Measurements from ENCODE around the gene SETD1A. TPM values are rescaled to one million over a fixed set of nuclear protein-coding genes. Genes with fewer than 3 reads are reported as not detected.
"Not testable (repeated sequence)": the region's sequence is repeated elsewhere in the genome, so short reads cannot be mapped to it uniquely, and the experiment has no call there.

Gene SETD1A
- total RNA-seq, 1 donor from 2014 or later, result 33.4 TPM

DNA sequence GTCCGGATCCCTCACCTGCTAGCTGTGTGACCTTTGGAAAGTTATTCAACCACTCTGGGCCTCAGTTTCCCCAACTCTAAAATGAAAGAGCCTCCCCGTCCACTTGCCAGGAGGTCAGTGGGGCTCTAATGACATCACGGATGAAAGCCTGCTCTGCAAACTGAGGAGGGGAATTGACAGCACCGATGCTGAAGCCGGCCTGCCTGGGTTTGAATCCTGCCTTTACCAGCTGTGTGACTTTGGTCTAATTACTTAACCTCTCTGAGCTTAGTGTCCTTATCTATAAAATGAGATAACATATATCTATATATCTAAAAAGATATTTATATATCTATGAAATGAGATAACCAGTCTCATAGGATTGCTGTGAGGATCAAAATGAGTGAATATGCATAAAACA is 51.0 kb downstream of the SETD1A start:
- Mint-ChIP-seq H3K9me3 (no peaks in the 10 kb centered on the region), H3K27ac (ENCODE audit: unreplicated experiment) (no peak overlapping the region), H3K27me3 (ENCODE audit: low read depth) (peaks cover 26% of the 10 kb centered on the region), H3K36me3 (ENCODE audit: low read depth) (no peaks in the 10 kb centered on the region), H3K4me3 (no peak overlapping the region), H3K4me1 (peaks cover 18% of the 10 kb centered on the region)
- TF ChIP-seq, protein P1, sequence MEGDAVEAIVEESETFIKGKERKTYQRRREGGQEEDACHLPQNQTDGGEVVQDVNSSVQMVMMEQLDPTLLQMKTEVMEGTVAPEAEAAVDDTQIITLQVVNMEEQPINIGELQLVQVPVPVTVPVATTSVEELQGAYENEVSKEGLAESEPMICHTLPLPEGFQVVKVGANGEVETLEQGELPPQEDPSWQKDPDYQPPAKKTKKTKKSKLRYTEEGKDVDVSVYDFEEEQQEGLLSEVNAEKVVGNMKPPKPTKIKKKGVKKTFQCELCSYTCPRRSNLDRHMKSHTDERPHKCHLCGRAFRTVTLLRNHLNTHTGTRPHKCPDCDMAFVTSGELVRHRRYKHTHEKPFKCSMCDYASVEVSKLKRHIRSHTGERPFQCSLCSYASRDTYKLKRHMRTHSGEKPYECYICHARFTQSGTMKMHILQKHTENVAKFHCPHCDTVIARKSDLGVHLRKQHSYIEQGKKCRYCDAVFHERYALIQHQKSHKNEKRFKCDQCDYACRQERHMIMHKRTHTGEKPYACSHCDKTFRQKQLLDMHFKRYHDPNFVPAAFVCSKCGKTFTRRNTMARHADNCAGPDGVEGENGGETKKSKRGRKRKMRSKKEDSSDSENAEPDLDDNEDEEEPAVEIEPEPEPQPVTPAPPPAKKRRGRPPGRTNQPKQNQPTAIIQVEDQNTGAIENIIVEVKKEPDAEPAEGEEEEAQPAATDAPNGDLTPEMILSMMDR (conservative IDR thresholded peaks at IDR 0.05), result no peak
- DNase-seq (ENCODE audit: low read depth, low spot score), result no peak

DNA sequence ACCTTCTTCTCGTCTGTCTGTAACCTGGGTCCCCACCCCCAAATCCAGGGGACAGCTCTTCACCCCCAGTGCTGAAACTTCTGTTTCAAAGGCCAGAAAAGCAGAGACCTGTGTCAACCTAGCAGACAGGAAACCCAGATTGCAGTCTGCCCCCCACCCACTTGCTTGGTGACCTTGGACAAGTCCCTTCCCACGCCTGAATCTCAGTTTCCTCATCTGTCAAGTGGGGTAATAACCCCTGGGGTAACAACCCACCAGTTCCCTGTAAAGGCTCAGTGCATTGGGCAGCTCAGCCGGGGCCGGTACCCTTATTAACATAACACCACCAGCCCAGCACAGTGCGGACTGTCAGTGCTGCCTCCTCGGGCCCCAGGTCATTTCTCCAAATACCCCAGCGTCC is 51.6 kb downstream of the SETD1A start:
- DNase-seq (ENCODE audit: low read depth, low spot score), result no peak
- Mint-ChIP-seq H3K36me3 (ENCODE audit: low read depth) (no peaks in the 10 kb centered on the region), H3K9me3 (no peaks in the 10 kb centered on the region), H3K4me1 (peaks cover 18% of the 10 kb centered on the region), H3K27me3 (ENCODE audit: low read depth) (peaks cover 29% of the 10 kb centered on the region), H3K27ac (ENCODE audit: unreplicated experiment) (peak overlapping the region; percentile 67), H3K4me3 (peak overlapping the region; percentile 69)
- TF ChIP-seq, protein P1 (conservative IDR thresholded peaks at IDR 0.05), result no peak

DNA sequence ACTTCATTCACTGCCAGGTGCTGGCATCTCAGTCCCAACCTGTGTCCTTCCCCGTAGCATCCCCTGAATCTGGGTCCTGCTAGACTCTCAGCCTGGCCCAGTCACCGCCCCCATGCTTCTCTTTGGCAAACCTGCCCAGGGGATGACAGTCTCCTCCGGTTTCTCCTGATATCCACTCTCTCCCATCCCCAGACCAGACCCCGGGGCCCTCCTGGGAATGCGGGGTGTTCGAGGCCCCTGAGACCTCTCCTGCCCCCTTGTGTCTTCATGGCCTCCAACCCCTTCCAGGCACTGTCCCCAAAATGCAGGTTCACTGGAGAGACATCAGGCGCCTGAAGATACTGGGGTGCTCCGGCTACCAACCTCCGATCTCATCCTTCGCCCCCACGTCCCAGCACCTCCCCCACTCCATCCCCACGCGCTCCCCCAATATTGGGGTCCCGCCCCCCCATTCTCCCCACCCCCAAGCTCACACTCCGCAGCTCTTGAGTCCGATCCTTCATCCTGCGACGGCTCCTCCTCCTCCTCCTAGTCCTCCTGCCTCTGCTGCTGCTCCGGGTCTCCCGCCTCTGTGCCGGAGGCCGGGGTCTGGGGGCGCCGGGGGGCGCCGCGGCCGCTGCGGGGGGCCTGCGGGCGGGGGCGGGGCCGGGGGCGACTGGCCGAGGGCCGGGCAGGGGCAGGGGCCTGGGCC is 52.5 kb downstream of the SETD1A start:
- DNase-seq (ENCODE audit: low read depth, low spot score), result no peak

DNA sequence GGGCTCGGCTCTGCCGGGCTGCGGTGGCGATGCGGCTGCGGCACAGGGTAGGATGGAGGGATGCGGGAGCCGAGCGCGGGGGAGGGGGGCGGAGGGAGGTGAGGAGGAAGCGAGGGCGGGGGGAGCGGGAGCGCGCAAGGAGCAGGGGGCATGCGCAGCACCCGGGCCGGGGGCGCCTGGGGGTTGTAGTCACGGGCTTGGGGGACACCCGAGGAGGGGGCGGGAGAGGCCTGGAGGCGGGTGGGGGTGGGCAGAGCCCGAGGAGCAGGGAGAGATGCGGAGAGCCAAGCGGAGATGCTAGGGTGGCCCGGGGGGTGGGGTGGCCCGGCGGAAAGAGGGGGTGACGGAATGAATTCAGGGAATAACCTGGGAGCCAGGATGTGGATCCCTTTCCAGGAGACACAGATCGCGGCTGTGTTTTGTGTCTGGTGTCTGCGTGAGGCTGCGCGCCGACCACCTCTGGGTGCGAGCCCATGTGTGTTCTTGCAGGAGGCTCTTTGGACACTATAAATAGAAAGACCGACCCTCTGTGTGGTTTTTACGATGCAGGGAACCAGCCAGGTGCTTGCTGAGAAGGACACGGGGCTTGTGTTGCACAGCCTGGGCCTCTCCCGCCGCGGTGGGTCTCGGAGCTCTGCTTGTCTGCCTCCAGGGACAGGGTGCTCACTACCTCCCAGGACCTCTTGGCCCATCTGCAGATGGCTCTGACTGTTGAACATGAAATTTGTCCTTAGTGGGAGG is 53.2 kb downstream of the SETD1A start, which contains the start of gene STX1B:
STX1B (minus strand) TSS at position 54 of the 741 bp plus-strand sequence. CDS start 242 bp downstream, outside the sequence.
- H3K27ac Mint-ChIP-seq (ENCODE audit: unreplicated experiment), result no peak within 1 kb of the TSS
- H3K27me3 Mint-ChIP-seq (ENCODE audit: low read depth), result peaks cover 37% of the 10 kb centered on the region
- peaks cover 16% of the 10 kb centered on the region for H3K4me1 Mint-ChIP-seq
- TF ChIP-seq, protein P1 (conservative IDR thresholded peaks at IDR 0.05), result no peak
- H3K4me3 Mint-ChIP-seq, result peak within 1 kb of the TSS; percentile 80
- DNase-seq (ENCODE audit: low read depth, low spot score), result peak; percentile 55
- H3K36me3 Mint-ChIP-seq (ENCODE audit: low read depth), result no peaks in the 10 kb centered on the region
- H3K9me3 Mint-ChIP-seq, result no peaks in the 10 kb centered on the region

More for the DNA sequence above, 52.5 kb downstream of the SETD1A start:
- Mint-ChIP-seq H3K27ac (ENCODE audit: unreplicated experiment) (no peak overlapping the region), H3K27me3 (ENCODE audit: low read depth) (peaks cover 33% of the 10 kb centered on the region), H3K4me3 (peak overlapping the region; percentile 80), H3K9me3 (no peaks in the 10 kb centered on the region), H3K4me1 (peaks cover 18% of the 10 kb centered on the region), H3K36me3 (ENCODE audit: low read depth) (no peaks in the 10 kb centered on the region)
- TF ChIP-seq, protein P1 (conservative IDR thresholded peaks at IDR 0.05), result no peak

DNA sequence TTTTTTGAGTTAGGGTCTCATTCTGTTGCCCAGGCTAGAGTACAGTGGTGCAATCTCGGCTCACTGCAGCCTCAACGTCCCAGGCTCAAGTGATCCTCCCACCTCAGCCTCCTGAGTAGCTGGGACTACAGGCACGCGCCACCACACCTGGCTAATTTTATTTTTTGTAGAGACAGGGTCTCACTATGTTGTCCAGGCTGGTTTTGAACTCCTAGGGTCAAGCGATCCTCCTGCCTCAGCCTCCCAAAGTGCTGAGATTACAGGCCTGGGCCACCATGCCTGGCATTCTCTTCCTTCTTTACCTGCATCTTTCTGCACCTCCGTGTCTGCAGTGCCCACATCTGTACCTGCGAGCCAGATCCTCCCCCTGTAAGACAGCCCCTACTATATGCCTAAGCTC is 54.3 kb downstream of the SETD1A start:
- H3K27ac Mint-ChIP-seq (ENCODE audit: unreplicated experiment); H3K9me3 Mint-ChIP-seq; DNase-seq (ENCODE audit: low read depth, low spot score); H3K36me3 Mint-ChIP-seq (ENCODE audit: low read depth); H3K4me1 Mint-ChIP-seq: not testable (repeated sequence)
- Mint-ChIP-seq H3K27me3 (ENCODE audit: low read depth) (peaks cover 38% of the 10 kb centered on the region), H3K4me3 (peak overlapping the region; percentile 69)

DNA sequence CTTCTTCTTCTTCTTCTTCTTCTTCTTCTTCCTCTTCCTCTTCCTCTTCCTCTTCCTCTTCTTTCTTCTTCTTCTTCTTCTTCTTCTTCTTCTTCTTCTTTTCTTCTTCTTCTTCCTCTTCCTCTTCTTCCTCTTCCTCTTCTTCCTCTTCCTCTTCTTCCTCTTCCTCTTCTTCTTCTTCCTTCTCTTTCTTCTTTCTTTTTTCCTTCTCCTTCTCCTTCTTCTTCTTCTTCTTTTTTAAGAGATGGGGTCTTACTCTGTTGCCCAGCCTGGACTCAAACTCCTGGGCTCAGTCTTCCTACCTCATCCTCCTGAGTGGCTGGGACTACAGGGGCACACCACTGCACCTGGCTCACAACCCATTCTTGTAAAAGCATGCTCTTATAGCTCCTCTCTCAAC is 55.7 kb downstream of the SETD1A start:
- not testable (repeated sequence) for DNase-seq (ENCODE audit: low read depth, low spot score); H3K4me1 Mint-ChIP-seq; H3K9me3 Mint-ChIP-seq; H3K36me3 Mint-ChIP-seq (ENCODE audit: low read depth); H3K27ac Mint-ChIP-seq (ENCODE audit: unreplicated experiment)
- H3K27me3 Mint-ChIP-seq (ENCODE audit: low read depth), result peaks cover 38% of the 10 kb centered on the region
- H3K4me3 Mint-ChIP-seq, result peak overlapping the region; percentile 52
